Nephron progenitor cell (in vitro differentiated cells): ENCODE measurements around the gene CDC40.
"Not testable (repeated sequence)": the region's sequence is repeated elsewhere in the genome, so short reads cannot be mapped to it uniquely, and the experiment has no call there.

ENCODE experiments used
- DNase-seq: peaks from one replicate; pipeline ENCODE4 v3.0.0; 2021
- H3K27ac Mint-ChIP-seq: 2 replicates; pipeline ENCODE4 v1.8.0; 2021; ENCODE audit warnings: mild to moderate bottlenecking, moderate library complexity, mixed read lengths
- H3K27me3 Mint-ChIP-seq: 2 replicates; pipeline ENCODE4 v1.8.0; 2021; ENCODE audit warnings: mild to moderate bottlenecking, low read depth, mixed read lengths; ENCODE audit not compliant: poor library complexity
- H3K36me3 Mint-ChIP-seq: 2 replicates; pipeline ENCODE4 v1.8.0; 2021; ENCODE audit warnings: low read depth, mixed read lengths
- H3K4me1 Mint-ChIP-seq: 2 replicates; pipeline ENCODE4 v1.8.0; 2021; ENCODE audit warnings: mixed read lengths
- H3K4me3 Mint-ChIP-seq: 2 replicates; pipeline ENCODE4 v1.8.0; 2021; ENCODE audit warnings: mild to moderate bottlenecking, moderate library complexity, mixed read lengths
- H3K9me3 Mint-ChIP-seq: 2 replicates; pipeline ENCODE4 v1.8.0; 2021; ENCODE audit warnings: mild to moderate bottlenecking, moderate library complexity, mixed read lengths
- CTCF ChIP-seq: fragments of 200-600 bp; sonication (generic); IDR thresholded peaks from 2 replicates; pipeline ENCODE4 v1.5.0; 2021; ENCODE audit warnings: antibody characterized with exemption

CDC40 gene

GRCh38 chr6:110232450-110232849 lies 52.2 kb downstream of the CDC40 start:
- no peaks in the 10 kb centered on the region for H3K4me1 Mint-ChIP-seq
- H3K27ac Mint-ChIP-seq, result no peak overlapping the region
- peaks cover 3% of the 10 kb centered on the region for H3K27me3 Mint-ChIP-seq
- peaks cover 35% of the 10 kb centered on the region for H3K36me3 Mint-ChIP-seq
- no peak for TF ChIP-seq CTCF
- peaks cover 8% of the 10 kb centered on the region for H3K9me3 Mint-ChIP-seq
- no peak for DNase-seq
- H3K4me3 Mint-ChIP-seq, result no peak overlapping the region

- peaks cover 8% of the 10 kb centered on the region for H3K9me3 Mint-ChIP-seq
- no peaks in the 10 kb centered on the region for H3K4me1 Mint-ChIP-seq
- DNase-seq, result no peak
- no peak overlapping the region for H3K27ac Mint-ChIP-seq
- no peak overlapping the region for H3K4me3 Mint-ChIP-seq
- H3K27me3 Mint-ChIP-seq, result peaks cover 3% of the 10 kb centered on the region
- no peak for TF ChIP-seq CTCF
- H3K36me3 Mint-ChIP-seq, result peaks cover 35% of the 10 kb centered on the region
These were observed 53.6 kb downstream of the CDC40 start for GRCh38 chr6:110233770-110234374.

- not testable (repeated sequence) for H3K27ac Mint-ChIP-seq, DNase-seq, H3K27me3 Mint-ChIP-seq, H3K9me3 Mint-ChIP-seq, H3K4me1 Mint-ChIP-seq, H3K4me3 Mint-ChIP-seq
- H3K36me3 Mint-ChIP-seq, result peaks cover 30% of the 10 kb centered on the region
These were observed 55.8 kb downstream of the CDC40 start for GRCh38 chr6:110236007-110236406.

- Mint-ChIP-seq H3K4me3 (no peak overlapping the region), H3K36me3 (peaks cover 43% of the 10 kb centered on the region), H3K27me3 (no peaks in the 10 kb centered on the region), H3K27ac (no peak overlapping the region), H3K4me1 (no peaks in the 10 kb centered on the region), H3K9me3 (peaks cover 8% of the 10 kb centered on the region)
- no peak for TF ChIP-seq CTCF
- no peak for DNase-seq
These were observed 59.5 kb downstream of the CDC40 start for GRCh38 chr6:110239526-110240274.

- H3K4me3 Mint-ChIP-seq, H3K9me3 Mint-ChIP-seq, H3K27me3 Mint-ChIP-seq, H3K27ac Mint-ChIP-seq, DNase-seq, H3K4me1 Mint-ChIP-seq: not testable (repeated sequence)
- peaks cover 25% of the 10 kb centered on the region for H3K36me3 Mint-ChIP-seq
These were observed 64.4 kb downstream of the CDC40 start for GRCh38 chr6:110244621-110245020.

- H3K27ac Mint-ChIP-seq, result no peak overlapping the region
- no peak overlapping the region for H3K4me3 Mint-ChIP-seq
- peaks cover 25% of the 10 kb centered on the region for H3K36me3 Mint-ChIP-seq
- H3K4me1 Mint-ChIP-seq, result peaks cover 7% of the 10 kb centered on the region
- no peak for TF ChIP-seq CTCF
- no peak for DNase-seq
- H3K27me3 Mint-ChIP-seq, result peaks cover 6% of the 10 kb centered on the region
- H3K9me3 Mint-ChIP-seq, result no peaks in the 10 kb centered on the region
These were observed 66.2 kb downstream of the CDC40 start for GRCh38 chr6:110246378-110246777.
